HepG2 (cell line): ENCODE data around the gene GRB7. TPM values are rescaled to one million over a fixed set of nuclear protein-coding genes. Genes with fewer than 3 reads are reported as not detected.

Experiments
- ATAC-seq: fragments of 200-7000 bp; cut with Tn5 transposase; 3 replicates; pipeline ENCODE4 v1.9.1; 2020; ENCODE audit warnings: mild to moderate bottlenecking, moderate library complexity
- BruUV-seq: library from RNA; stranded (reverse); fragments of 400-500 nt; replicated peaks from 2 replicates; lab custom pipeline; 2021; lab: Mats Ljungman, UMichigan
- CTCF ChIA-PET: fragments of 300-600 bp; formaldehyde crosslinking; extraction: SDS; loops from one replicate; lab custom pipeline; 2021; ENCODE audit warnings: low total read pairs, inconsistent platforms, low intra/inter-chr PET ratio; lab: Yijun Ruan, JAX
- POLR2A ChIA-PET: fragments of 350-600 bp; sonication (Branson Sonifier 250); formaldehyde crosslinking; loops from one replicate; lab custom pipeline; 2020; ENCODE audit warnings: antibody characterized with exemption, inconsistent platforms; lab: Yijun Ruan, JAX
- DNase-seq: peaks from one replicate; pipeline ENCODE4 v3.0.0-alpha.2; 2015; ENCODE audit warnings: low spot score
- FAIRE-seq: peaks from 3 replicates; lab custom pipeline; 2011; peaks lifted over from hg19 to GRCh38; lab: Jason Lieb, UNC
- H2AFZ ChIP-seq: one replicate; pipeline ENCODE4 v1.6.1; 2011; ENCODE audit warnings: low read length, inconsistent platforms
- H3K27ac ChIP-seq: fragments of 300-600 bp; 3 replicates; pipeline ENCODE4 v1.8.0; 2011; ENCODE audit warnings: mixed run types, mild to moderate bottlenecking, mixed read lengths, low read length, inconsistent platforms; ENCODE audit not compliant: insufficient read depth; ENCODE audit errors: extremely low read length
- H3K27me3 ChIP-seq, 2 experiments: fragments of 200-600 bp in 1 of 2; 2 replicates in 1 of 2; 3 replicates in 1 of 2; pipeline versions ENCODE4 v1.6.0 to v1.8.0; 2011; ENCODE audit warnings: low read length in 2 of 2, mild to moderate bottlenecking in 2 of 2, moderate library complexity in 2 of 2, inconsistent platforms in 1 of 2; ENCODE audit not compliant: insufficient read depth in 2 of 2, control insufficient read depth in 1 of 2
- H3K36me3 ChIP-seq, 2 experiments: fragments of 200-600 bp in 1 of 2; replicated peaks in 1 of 2; 2 replicates in 1 of 2; 3 replicates in 1 of 2; pipeline versions ENCODE4 v1.5.1 to v1.8.0; 2011; ENCODE audit warnings: low read length in 2 of 2, inconsistent platforms in 1 of 2; ENCODE audit not compliant: insufficient read depth in 2 of 2, control insufficient read depth in 1 of 2
- H3K4me1 ChIP-seq: 2 replicates; pipeline ENCODE4 v1.5.1; 2012; ENCODE audit warnings: low read length, inconsistent platforms; ENCODE audit not compliant: insufficient read depth
- H3K4me2 ChIP-seq: 2 replicates; pipeline ENCODE4 v1.6.0; 2011; ENCODE audit warnings: low read depth, low read length, inconsistent platforms
- H3K4me3 ChIP-seq, 3 experiments: fragments of 200-600 bp in 1 of 3; sonication (generic), shearing (Covaris generic) in 1 of 3; replicated peaks in 1 of 3; 2 replicates each; pipeline ENCODE4 v1.5.1; 2011 to 2016; ENCODE audit warnings: low read length in 3 of 3, inconsistent platforms in 2 of 3, low read depth in 2 of 3, mild to moderate bottlenecking in 2 of 3, control low read depth in 1 of 3, mixed read lengths in 1 of 3; ENCODE audit not compliant: insufficient read depth in 1 of 3
- H3K79me2 ChIP-seq: one replicate; pipeline ENCODE4 v1.6.1; 2011; ENCODE audit warnings: low read length, inconsistent platforms; ENCODE audit not compliant: insufficient read depth
- H3K9ac ChIP-seq: 2 replicates; pipeline ENCODE4 v1.6.0; 2011; ENCODE audit warnings: mild to moderate bottlenecking, low read depth, low read length, inconsistent platforms; ENCODE audit not compliant: insufficient read depth
- H3K9me3 ChIP-seq: 2 replicates; pipeline ENCODE4 v1.5.1; 2012; ENCODE audit warnings: mild to moderate bottlenecking, low read length
- H4K20me1 ChIP-seq: 2 replicates; pipeline ENCODE4 v1.6.0; 2011; ENCODE audit warnings: inconsistent platforms, mild to moderate bottlenecking, low read length, moderate library complexity; ENCODE audit not compliant: insufficient read depth
- DMAP1 ChIP-seq: IDR thresholded peaks from 2 replicates; pipeline ENCODE4 v1.6.1; 2016
- HOXA3 ChIP-seq: sonication (generic); formaldehyde crosslinking; IDR thresholded peaks from 2 replicates; pipeline ENCODE4 v1.5.0; 2020; ENCODE audit warnings: missing genetic modification reagents
- JDP2 ChIP-seq: sonication (generic); formaldehyde crosslinking; IDR thresholded peaks from 2 replicates; pipeline ENCODE4 v1.8.1; 2022; ENCODE audit warnings: missing genetic modification reagents, borderline replicate concordance
- KAT7 ChIP-seq: IDR thresholded peaks from 2 replicates; pipeline ENCODE4 v1.6.1; 2018; ENCODE audit warnings: borderline replicate concordance, missing compliant biosample characterization
- POLR2A ChIP-seq, 2 experiments: IDR thresholded peaks; 2 replicates each; pipeline ENCODE4 v1.6.1; 2011; ENCODE audit warnings: low read depth in 2 of 2, low read length in 2 of 2, mild to moderate bottlenecking in 1 of 2, moderate library complexity in 1 of 2; ENCODE audit not compliant: insufficient read depth in 1 of 2
- PPARG ChIP-seq: conservative IDR thresholded peaks from 2 replicates; pipeline ENCODE4 v1.6.1; 2016; ENCODE audit warnings: missing biosample characterization, missing genetic modification reagents
- RAD21 ChIP-seq: fragments of 450-650 bp; formaldehyde crosslinking; IDR thresholded peaks from 2 replicates; pipeline ENCODE4 v1.5.0; 2020; ENCODE audit warnings: mild to moderate bottlenecking
- TEAD3 ChIP-seq: optimal IDR thresholded peaks from 2 replicates; pipeline ENCODE3; 2016; ENCODE audit warnings: borderline replicate concordance
- ZBTB42 ChIP-seq: sonication (generic); formaldehyde crosslinking; IDR thresholded peaks from 2 replicates; pipeline ENCODE4 v1.5.0; 2020; ENCODE audit warnings: mild to moderate bottlenecking, missing genetic modification reagents
- ZFP37 ChIP-seq: sonication (generic); formaldehyde crosslinking; IDR thresholded peaks from 2 replicates; pipeline ENCODE4 v1.4.0; 2020; ENCODE audit warnings: missing genetic modification reagents, borderline replicate concordance
- ZNF256 ChIP-seq: sonication (generic); formaldehyde crosslinking; conservative IDR thresholded peaks from 2 replicates; pipeline ENCODE4 v1.4.0; 2020; ENCODE audit warnings: missing genetic modification reagents
- ZNF333 ChIP-seq: sonication (generic); formaldehyde crosslinking; IDR thresholded peaks from 2 replicates; pipeline ENCODE4 v1.4.0; 2020; ENCODE audit warnings: mild to moderate bottlenecking, missing genetic modification reagents, borderline replicate concordance
- ZSCAN21 ChIP-seq: sonication (generic); formaldehyde crosslinking; IDR thresholded peaks from 2 replicates; pipeline ENCODE4 v1.8.0; 2022; ENCODE audit warnings: mild to moderate bottlenecking, missing genetic modification reagents, moderate library complexity, borderline replicate concordance
- WGBS: methylation state at CpG from one replicate; pipeline ENCODE4 v1.1.6; 2017; ENCODE audit warnings: low lambda C conversion rate; 5-methylcytosine and 5-hydroxymethylcytosine counted together
- in situ Hi-C: cut with HindIII; loops from 2 replicates; pipeline ENCODE4 v1.10.0; 2017; ENCODE audit warnings: low pct_unique_long_range_greater_than_20kb; ENCODE audit not compliant: extremely low pct_ligation_motif_present
- intact Hi-C: fragments of 100-400 bp; cut with micrococcal nuclease; formaldehyde crosslinking; loops from one replicate; pipeline ENCODE4 v1.10.0; 2022; ENCODE audit not compliant: unreplicated experiment
- polyA plus RNA-seq, 8 experiments: library from polyadenylated mRNA; depleted of rRNA in 3 of 8; stranded (reverse) in 7 of 8; unstranded in 1 of 8; fragments of >200 nt; fragmentation: Illumina TruSeq in 4 of 8; extraction: Trizol in 4 of 8; gene quantifications; 2 replicates each; pipeline versions ENCODE4 v1.2.1 to v1.2.3, GENCODE V29; 2011 to 2016; ENCODE audit warnings: low read depth in 4 of 8, missing spikeins in 1 of 8, mixed read lengths in 1 of 8; ENCODE audit not compliant: insufficient read depth in 1 of 8
- total RNA-seq, 5 experiments: library from RNA; depleted of rRNA; stranded (reverse); fragments of >200 nt; fragmentation: Illumina TruSeq; extraction: Trizol; gene quantifications; 2 replicates each; pipeline ENCODE4 v1.2.3, GENCODE V29; 2016; ENCODE audit warnings: low read depth in 1 of 5
- TF ChIP-seq, protein P1 (sequence below): sonication (generic); formaldehyde crosslinking; IDR thresholded peaks from 2 replicates; pipeline ENCODE4 v1.4.0; 2020; ENCODE audit warnings: missing genetic modification reagents; ENCODE audit errors: not compliant biosample characterization
- TF ChIP-seq, protein P2 (sequence below), 2 experiments: IDR thresholded peaks; 2 replicates each; pipeline ENCODE4 v1.6.1; 2011 to 2012; ENCODE audit warnings: low read length in 2 of 2, borderline replicate concordance in 1 of 2, low read depth in 1 of 2, mild to moderate bottlenecking in 1 of 2, moderate library complexity in 1 of 2

GRB7 gene
- total and polyA plus RNA-seq, 2 of the 13 experiments (the other 11 are each of a cell fraction or from before 2014, with no cell fraction given) = 60.2 to 77.7 TPM

DNA sequence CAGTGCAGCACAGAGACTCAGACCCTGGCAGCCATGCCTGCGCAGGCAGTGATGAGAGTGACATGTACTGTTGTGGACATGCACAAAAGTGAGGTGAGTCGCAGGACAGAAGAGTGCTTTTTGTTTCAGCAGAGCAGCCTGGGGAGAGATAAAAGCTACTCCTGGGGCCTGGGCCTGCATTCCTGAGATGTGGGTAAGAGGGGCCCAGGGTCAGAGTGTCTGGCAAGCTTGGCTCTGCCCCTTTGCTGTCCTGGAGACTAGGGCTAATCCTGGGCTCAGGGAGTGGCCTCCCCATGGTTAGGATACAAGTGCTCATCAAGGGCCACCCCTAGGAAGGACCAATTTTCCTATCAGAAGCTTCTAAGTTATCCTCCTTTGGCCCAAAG, 42.7 kb upstream of the GRB7 start (continued):
- peak; percentile 21 for TF ChIP-seq TEAD3 (CRISPR knock-in tag)
- peak; percentile 72; the same call in 1 of the 2 replicates for TF ChIP-seq ZNF333
- TF ChIP-seq, protein P1, sequence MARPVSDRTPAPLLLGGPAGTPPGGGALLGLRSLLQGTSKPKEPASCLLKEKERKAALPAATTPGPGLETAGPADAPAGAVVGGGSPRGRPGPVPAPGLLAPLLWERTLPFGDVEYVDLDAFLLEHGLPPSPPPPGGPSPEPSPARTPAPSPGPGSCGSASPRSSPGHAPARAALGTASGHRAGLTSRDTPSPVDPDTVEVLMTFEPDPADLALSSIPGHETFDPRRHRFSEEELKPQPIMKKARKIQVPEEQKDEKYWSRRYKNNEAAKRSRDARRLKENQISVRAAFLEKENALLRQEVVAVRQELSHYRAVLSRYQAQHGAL (CRISPR knock-in tag) = no peak
- TF ChIP-seq ZNF256 = no peak
- peak in 1 of 2 experiments; percentile 39; a peak in 1 of 4 replicates for TF ChIP-seq POLR2A (IDR thresholded peaks at IDR 0.05; ENCODE audit: insufficient read depth in 1 of 2, low read depth in 2 of 2, low read length in 2 of 2)
- TF ChIP-seq ZSCAN21 (CRISPR knock-in tag) = no peak
- 0 out of 2 replicates have a peak, but pooled peaks have one; percentile 6 for TF ChIP-seq PPARG
- peak; percentile 24; the same call in 1 of the 2 replicates for TF ChIP-seq HOXA3 (CRISPR knock-in tag)

DNA sequence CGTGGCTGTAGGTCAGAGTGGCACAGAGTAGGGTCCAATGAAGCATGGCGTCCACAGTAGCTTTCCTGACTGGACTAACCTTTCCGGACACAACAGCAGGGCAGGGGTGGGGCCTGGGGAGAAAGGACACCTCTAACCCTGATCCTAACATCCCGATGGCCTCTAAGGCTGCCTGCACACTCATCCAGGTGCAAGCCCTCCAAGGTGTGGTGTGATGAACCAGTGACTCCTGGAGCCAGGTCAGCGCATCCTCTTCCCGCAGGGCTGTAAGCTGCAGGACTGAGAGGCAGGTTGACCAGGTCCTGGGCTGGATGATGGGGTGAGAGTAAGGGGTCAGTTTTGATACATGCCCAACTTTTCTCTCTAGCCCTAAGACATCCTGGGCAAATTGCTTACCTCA, 41.0 kb upstream of the GRB7 start:
- H3K4me1 ChIP-seq = peaks cover 71% of the 10 kb centered on the region
- H4K20me1 ChIP-seq = no peaks in the 10 kb centered on the region
- H3K27ac ChIP-seq = peak overlapping the region; percentile 99
- intact Hi-C loops (no loop called here), in situ Hi-C loops (no loop called here)
- TF ChIP-seq JDP2 (CRISPR knock-in tag) = no peak
- TF ChIP-seq, protein P2, sequence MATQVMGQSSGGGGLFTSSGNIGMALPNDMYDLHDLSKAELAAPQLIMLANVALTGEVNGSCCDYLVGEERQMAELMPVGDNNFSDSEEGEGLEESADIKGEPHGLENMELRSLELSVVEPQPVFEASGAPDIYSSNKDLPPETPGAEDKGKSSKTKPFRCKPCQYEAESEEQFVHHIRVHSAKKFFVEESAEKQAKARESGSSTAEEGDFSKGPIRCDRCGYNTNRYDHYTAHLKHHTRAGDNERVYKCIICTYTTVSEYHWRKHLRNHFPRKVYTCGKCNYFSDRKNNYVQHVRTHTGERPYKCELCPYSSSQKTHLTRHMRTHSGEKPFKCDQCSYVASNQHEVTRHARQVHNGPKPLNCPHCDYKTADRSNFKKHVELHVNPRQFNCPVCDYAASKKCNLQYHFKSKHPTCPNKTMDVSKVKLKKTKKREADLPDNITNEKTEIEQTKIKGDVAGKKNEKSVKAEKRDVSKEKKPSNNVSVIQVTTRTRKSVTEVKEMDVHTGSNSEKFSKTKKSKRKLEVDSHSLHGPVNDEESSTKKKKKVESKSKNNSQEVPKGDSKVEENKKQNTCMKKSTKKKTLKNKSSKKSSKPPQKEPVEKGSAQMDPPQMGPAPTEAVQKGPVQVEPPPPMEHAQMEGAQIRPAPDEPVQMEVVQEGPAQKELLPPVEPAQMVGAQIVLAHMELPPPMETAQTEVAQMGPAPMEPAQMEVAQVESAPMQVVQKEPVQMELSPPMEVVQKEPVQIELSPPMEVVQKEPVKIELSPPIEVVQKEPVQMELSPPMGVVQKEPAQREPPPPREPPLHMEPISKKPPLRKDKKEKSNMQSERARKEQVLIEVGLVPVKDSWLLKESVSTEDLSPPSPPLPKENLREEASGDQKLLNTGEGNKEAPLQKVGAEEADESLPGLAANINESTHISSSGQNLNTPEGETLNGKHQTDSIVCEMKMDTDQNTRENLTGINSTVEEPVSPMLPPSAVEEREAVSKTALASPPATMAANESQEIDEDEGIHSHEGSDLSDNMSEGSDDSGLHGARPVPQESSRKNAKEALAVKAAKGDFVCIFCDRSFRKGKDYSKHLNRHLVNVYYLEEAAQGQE (IDR thresholded peaks at IDR 0.05; ENCODE audit: borderline replicate concordance in 1 of 2, low read depth in 1 of 2, low read length in 2 of 2) = no peak
- TF ChIP-seq DMAP1 (CRISPR knock-in tag) = no peak
- no peak for TF ChIP-seq RAD21 (CRISPR knock-in tag)
- TF ChIP-seq KAT7 (CRISPR knock-in tag) = no peak
- no peak for TF ChIP-seq ZBTB42 (CRISPR knock-in tag)
- TF ChIP-seq TEAD3 (CRISPR knock-in tag) = peak; percentile 18
- TF ChIP-seq ZFP37 (CRISPR knock-in tag) = no peak
- no peaks in the 10 kb centered on the region for H3K36me3 ChIP-seq
- DNase-seq (no peak), ATAC-seq (no peak), FAIRE-seq (no peak)
- ChIA-PET CTCF (no interaction called here), POLR2A (interaction anchor here (1.0 to 4.4 kb wide), 15 partner anchors 8 to 295 kb away, joined by 3 to 96 read pairs (median 21); partner anchors contain the start of genes FBXL20, GRB7, MIEN1 and PGAP3)
- H3K79me2 ChIP-seq = peaks cover 27% of the 10 kb centered on the region
- WGBS = 67% methylated on average over 5 of the region's 6 CpGs
- peak overlapping the region; percentile 100 for H3K4me2 ChIP-seq
- peak overlapping the region; percentile 31 for H3K9ac ChIP-seq
- no TSS peak for BruUV-seq
- H3K4me3 ChIP-seq = peak overlapping the region in 2 of 3 experiments; percentile 54 to 77; a peak in 3 of 6 replicates
- no peaks in the 10 kb centered on the region for H3K9me3 ChIP-seq
- no peaks in the 10 kb centered on the region for H3K27me3 ChIP-seq
- H2AFZ ChIP-seq = no peak overlapping the region
